Fibroblast of mammary gland (primary cell): Measurements from ENCODE around the gene GPR107.
A peak's percentile ranks its signal among the peaks of the same experiment; 100 is the strongest.

Experiments used
- DNase-seq: peaks from one replicate; pipeline ENCODE4 v3.0.0-alpha.2; 2010; ENCODE audit warnings: low read depth
- H3K4me3 ChIP-seq: 2 replicates; pipeline ENCODE4 v1.5.1; 2011; ENCODE audit warnings: low read depth, mild to moderate bottlenecking, low read length, moderate library complexity; ENCODE audit not compliant: control insufficient read depth
- TF ChIP-seq, protein P1 (sequence below): conservative IDR thresholded peaks from 2 replicates; pipeline ENCODE4 v1.5.1; 2011; ENCODE audit warnings: low read depth, low read length, inconsistent platforms; ENCODE audit not compliant: control insufficient read depth, insufficient read depth

The GPR107 gene

DNA sequence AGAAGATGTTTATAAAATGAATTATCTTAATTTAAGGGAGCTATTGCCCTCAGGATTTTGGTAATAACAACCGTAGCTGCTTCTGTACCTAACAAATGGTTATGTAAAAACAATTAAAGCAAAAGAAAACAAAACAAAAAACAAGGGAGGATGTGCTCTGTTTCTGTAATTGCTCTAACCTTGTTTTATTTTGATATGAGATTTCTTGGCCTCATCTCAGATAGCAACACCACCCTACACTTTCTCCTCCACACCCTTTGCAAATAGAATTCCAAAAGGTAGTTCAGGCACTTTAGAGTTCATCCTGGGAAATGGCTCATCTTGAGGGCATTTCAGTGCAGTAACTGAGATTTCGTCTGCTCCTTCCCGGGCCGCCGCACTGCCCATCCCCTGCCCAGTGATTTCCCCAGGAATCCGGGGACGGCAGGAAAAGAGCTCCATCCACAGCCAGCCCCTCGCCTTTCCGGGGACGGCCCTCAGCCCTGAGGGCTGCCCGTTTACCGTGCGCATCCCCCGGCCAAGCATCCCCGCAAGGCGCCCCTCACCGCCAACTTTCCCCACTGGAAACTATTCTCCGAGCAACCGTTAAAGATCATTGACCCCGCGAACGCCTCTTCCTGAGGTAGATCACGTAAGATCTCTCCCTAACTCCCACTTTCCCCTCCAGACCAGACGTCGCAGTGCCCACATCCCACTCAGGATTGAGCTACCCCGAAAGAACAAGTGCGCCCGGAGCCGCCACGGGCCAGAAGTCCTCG is 11.9 kb upstream of the GPR107 start:
- no peak for DNase-seq
- H3K4me3 ChIP-seq: peak overlapping the region; percentile 83
- TF ChIP-seq, protein P1, sequence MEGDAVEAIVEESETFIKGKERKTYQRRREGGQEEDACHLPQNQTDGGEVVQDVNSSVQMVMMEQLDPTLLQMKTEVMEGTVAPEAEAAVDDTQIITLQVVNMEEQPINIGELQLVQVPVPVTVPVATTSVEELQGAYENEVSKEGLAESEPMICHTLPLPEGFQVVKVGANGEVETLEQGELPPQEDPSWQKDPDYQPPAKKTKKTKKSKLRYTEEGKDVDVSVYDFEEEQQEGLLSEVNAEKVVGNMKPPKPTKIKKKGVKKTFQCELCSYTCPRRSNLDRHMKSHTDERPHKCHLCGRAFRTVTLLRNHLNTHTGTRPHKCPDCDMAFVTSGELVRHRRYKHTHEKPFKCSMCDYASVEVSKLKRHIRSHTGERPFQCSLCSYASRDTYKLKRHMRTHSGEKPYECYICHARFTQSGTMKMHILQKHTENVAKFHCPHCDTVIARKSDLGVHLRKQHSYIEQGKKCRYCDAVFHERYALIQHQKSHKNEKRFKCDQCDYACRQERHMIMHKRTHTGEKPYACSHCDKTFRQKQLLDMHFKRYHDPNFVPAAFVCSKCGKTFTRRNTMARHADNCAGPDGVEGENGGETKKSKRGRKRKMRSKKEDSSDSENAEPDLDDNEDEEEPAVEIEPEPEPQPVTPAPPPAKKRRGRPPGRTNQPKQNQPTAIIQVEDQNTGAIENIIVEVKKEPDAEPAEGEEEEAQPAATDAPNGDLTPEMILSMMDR: no peak

- DNase-seq: no peak
- TF ChIP-seq, protein P1: no peak
- H3K4me3 ChIP-seq: peak overlapping the region; percentile 83
Measured at GRCh38 chr9:130042406-130042884, 11.3 kb upstream of the GPR107 start.

GRCh38 chr9:130042885-130043653 is 10.6 kb upstream of the GPR107 start, which contains the start of gene FNBP1:
TSS of gene FNBP1 (minus strand) at chr9:130043189. CDS start at chr9:130042975, 214 bp downstream.
- H3K4me3 ChIP-seq: peak within 1 kb of the TSS; percentile 83
- DNase-seq: peak; percentile 68
- TF ChIP-seq, protein P1: no peak

DNA sequence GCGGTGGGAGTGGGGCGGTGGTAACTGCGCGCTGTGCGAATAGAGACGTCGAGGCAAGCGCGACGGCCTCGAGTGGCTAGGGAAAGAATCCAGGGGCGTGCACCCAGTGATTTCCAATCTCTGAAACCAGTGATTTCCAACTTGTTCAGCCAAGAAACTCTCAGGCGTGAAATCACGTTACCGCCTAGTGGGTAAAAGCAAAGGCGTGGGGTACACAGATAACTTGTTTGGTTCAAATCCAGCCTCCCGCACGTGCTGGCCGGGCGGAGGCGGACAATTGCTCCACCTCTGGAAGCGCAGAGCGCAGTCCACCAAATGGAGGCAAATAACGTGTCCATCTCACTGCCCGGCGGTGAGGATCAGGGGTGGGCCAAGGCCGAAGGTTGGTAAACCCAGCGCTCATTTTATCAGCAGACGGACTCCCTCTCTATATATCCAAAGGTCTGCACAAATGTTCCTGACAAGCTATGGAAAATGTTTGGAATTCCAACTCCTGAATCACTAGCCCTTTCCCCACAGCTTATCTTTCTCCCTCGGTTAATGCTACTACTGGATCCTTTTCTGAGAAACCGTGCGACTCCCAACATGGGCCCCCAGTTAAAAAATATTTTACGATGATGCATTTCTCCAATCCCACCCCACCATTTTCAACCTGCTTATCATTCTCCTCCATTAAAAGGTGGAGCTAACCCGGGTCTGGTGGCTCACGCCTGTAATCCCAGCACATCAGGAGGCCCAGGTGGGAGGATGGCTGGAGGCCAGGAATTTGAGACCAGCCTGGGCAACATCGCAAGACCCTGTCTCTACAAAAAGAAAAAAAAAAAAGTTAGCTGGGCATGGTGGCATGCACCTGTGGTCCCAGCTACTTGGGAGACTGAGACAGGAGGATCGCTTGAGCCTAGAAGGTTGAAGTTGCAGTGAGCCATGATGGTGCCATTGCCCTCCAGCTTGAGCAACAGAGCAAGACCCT is 9.8 kb upstream of the GPR107 start:
- peak overlapping the region; percentile 61 for H3K4me3 ChIP-seq
- TF ChIP-seq, protein P1: peak; percentile 7
- peak; percentile 58 for DNase-seq

DNA sequence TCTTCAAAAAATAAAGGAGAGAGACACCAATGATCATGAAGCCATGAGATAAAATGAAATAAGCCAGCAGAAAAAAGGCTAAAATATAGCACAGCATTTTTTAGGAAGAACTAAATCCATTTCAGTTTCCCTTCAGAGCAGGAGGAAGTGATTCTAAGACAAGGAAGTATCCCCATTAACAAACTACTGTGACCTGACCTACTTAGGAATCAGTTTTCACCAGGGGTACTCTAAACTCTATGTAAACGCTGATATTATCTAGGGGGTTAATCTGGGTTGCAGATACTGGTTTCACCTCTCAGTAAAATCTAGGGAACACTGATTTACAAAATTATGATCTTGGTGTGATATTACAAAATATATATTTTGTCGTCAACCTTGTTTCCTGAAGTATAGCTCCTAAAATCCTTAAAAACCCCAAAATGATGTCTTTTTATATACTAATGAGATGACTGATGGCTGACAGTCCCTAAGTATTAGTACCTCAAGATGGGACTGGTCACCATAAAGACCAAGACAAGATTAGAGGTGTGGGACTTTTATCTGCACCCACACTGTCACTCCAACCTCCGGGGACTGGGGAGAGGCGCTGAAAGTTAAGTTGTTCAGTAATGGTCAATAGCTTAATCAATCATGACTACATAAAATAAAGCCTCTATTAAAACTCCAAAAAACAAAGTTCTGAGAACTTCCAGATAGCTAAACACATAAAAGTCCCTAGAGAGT is 7.8 kb upstream of the GPR107 start:
- DNase-seq: no peak
- TF ChIP-seq, protein P1: no peak
- H3K4me3 ChIP-seq: no peak overlapping the region
